Activated CD4-positive, alpha-beta T cell treated with anti-CD3 and anti-CD28 coated beads, Interleukin-10, Interleukin-2, amounts not matched to agents 100 ng/mL and 50 ng/mL, durations not matched to agents 16 hours and 8 hours (primary cell): ENCODE results near the gene PPP2R5D.

Experiments used
- DNase-seq: peaks from one replicate; pipeline ENCODE4 v3.0.0-alpha.2; 2020

PPP2R5D gene

GRCh38 chr6:43060034-43060754 lies 75.8 kb downstream of the PPP2R5D start:
- DNase-seq = no peak

DNA sequence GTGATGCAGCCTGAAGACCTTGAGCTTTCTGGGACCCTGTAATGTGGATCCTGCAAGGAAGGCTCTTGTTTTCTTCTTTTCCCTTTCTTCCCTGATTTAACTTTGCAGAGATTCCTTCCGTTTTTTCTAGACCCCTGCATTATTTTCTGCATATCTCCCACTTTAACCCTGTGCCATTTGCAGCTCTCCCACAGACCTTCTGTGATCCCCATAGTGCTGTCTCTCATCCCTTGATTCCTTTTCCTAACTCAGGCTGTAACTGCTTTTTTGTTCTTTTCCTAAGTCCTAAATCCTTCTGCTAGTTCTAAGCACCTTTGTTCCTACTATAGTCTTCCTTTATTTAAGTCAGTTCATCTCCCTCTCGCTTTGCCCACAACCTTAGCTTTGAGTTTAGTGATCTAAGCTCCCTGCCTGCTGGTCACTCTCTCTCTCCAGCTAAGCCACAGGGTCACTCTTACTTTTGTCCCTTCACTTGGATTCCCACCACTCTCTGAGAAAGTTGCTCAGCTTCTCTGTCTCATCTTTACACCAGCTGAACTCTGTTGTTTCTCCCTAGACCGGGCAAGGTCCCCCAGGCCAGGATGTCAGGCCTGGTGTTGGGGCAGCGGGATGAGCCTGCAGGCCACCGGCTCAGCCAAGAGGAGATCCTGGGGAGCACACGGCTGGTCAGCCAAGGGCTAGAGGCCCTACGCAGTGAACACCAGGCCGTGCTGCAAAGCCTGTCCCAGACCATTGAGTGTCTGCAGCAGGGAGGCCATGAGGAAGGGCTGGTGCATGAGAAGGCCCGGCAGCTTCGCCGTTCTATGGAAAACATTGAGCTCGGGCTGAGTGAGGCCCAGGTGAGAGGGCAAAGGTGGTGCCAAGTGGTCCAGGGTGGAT lies 76.6 kb downstream of the PPP2R5D start:
- DNase-seq = no peak

- DNase-seq = no peak
Measured at GRCh38 chr6:43061861-43062260, 77.5 kb downstream of the PPP2R5D start.
